Suprapubic skin (tissue), 3 donors: ENCODE results near the gene SPPL3.

ENCODE experiments used
- CTCF ChIP-seq, 2 donors: fragments of 200-600 bp in 1 of 2; fragments of 450-650 bp in 1 of 2; sonication (generic) in 1 of 2; IDR thresholded peaks; one replicate each; pipeline ENCODE4 v1.5.1; 2016 to 2019; ENCODE audit warnings: antibody characterized with exemption in 2 of 2, mild to moderate bottlenecking in 1 of 2, moderate library complexity in 1 of 2
- POLR2A ChIP-seq, 2 donors: fragments of 450-650 bp; IDR thresholded peaks; one replicate each; pipeline ENCODE4 v1.6.1; 2017; ENCODE audit warnings: antibody characterized with exemption in 2 of 2, mild to moderate bottlenecking in 2 of 2, moderate library complexity in 2 of 2

GRCh38 chr12:120938496-120938895 is 34.3 kb upstream of the SPPL3 start:
- TF ChIP-seq CTCF (IDR thresholded peaks at IDR 0.05) = no peak
- TF ChIP-seq POLR2A (IDR thresholded peaks at IDR 0.05) = no peak
